SU-DHL-6 (cell line): ENCODE results near the gene WNT11.

Source experiments
- H2AFZ ChIP-seq: fragments of 200-600 bp; sonication (generic); 2 replicates; pipeline ENCODE4 v1.6.1; 2014; ENCODE audit warnings: low read depth, mild to moderate bottlenecking, moderate library complexity, mixed read lengths, antibody characterized with exemption, low read length; ENCODE audit not compliant: severe bottlenecking
- H3F3A ChIP-seq: fragments of 200-600 bp; shearing (Covaris generic); 2 replicates; pipeline ENCODE4 v1.6.0; 2016; ENCODE audit warnings: antibody characterized with exemption, mild to moderate bottlenecking; ENCODE audit not compliant: insufficient read depth
- H3K27ac ChIP-seq: fragments of 200-600 bp; sonication (generic); 2 replicates; pipeline ENCODE4 v1.5.1; 2016; ENCODE audit warnings: low read depth, mild to moderate bottlenecking, low read length, moderate library complexity, mixed read lengths
- H3K27me3 ChIP-seq: fragments of 200-600 bp; sonication (generic), shearing (Covaris generic); 2 replicates; pipeline ENCODE4 v1.6.0; 2014; ENCODE audit warnings: mild to moderate bottlenecking, low read length
- H3K36me3 ChIP-seq: fragments of 200-600 bp; sonication (generic); 2 replicates; pipeline ENCODE4 v1.6.1; 2014; ENCODE audit warnings: mild to moderate bottlenecking, low read length, mixed read lengths
- H3K4me2 ChIP-seq: fragments of 300-600, 200-600 bp; shearing (Covaris generic), sonication (generic); 2 replicates; pipeline ENCODE4 v1.6.0; 2014; ENCODE audit warnings: low read length, low read depth, mild to moderate bottlenecking; ENCODE audit not compliant: poor library complexity, severe bottlenecking
- H3K4me3 ChIP-seq: fragments of 200-600 bp; sonication (generic); 2 replicates; pipeline ENCODE4 v1.5.1; 2014; ENCODE audit warnings: antibody characterized with exemption, low read length, mild to moderate bottlenecking, mixed read lengths; ENCODE audit not compliant: insufficient read depth, poor library complexity, severe bottlenecking
- H3K79me2 ChIP-seq: fragments of 200-600 bp; sonication (generic); 2 replicates; pipeline ENCODE4 v1.6.1; 2014; ENCODE audit warnings: mild to moderate bottlenecking, low read length, moderate library complexity; ENCODE audit not compliant: insufficient read depth
- H3K9ac ChIP-seq: fragments of 200-600 bp; sonication (generic); 2 replicates; pipeline ENCODE4 v1.7.0; 2014; ENCODE audit warnings: mild to moderate bottlenecking, low read length
- H3K9me2 ChIP-seq: fragments of 200-600 bp; sonication (generic); replicated peaks from 2 replicates; pipeline ENCODE4 v1.6.1; 2014; ENCODE audit warnings: low read length; ENCODE audit not compliant: insufficient read depth
- H3K9me3 ChIP-seq: fragments of 200-600 bp; sonication (generic); 2 replicates; pipeline ENCODE4 v1.6.1; 2014; ENCODE audit warnings: low read length, mixed read lengths; ENCODE audit not compliant: insufficient read depth
- H4K20me1 ChIP-seq: fragments of 200-600 bp; sonication (generic); 2 replicates; pipeline ENCODE4 v1.6.1; 2014; ENCODE audit warnings: low read depth, mild to moderate bottlenecking, antibody characterized with exemption, low read length, moderate library complexity, mixed read lengths
- CTCF ChIP-seq: fragments of 200-600 bp; sonication (generic); IDR thresholded peaks from one replicate; pipeline ENCODE4 v1.5.1; 2017; ENCODE audit warnings: antibody characterized with exemption, mild to moderate bottlenecking, low read length, moderate library complexity; ENCODE audit not compliant: insufficient read depth, poor library complexity, severe bottlenecking
- EZH2phosphoT487 ChIP-seq: fragments of 200-600 bp; sonication (generic), shearing (Covaris generic); conservative IDR thresholded peaks from 2 replicates; pipeline ENCODE4 v1.6.1; 2018; ENCODE audit warnings: mild to moderate bottlenecking, antibody characterized with exemption, low read length, moderate library complexity, mixed read lengths

The WNT11 gene

GRCh38 chr11:76151556-76152085 lies 54.7 kb downstream of the WNT11 start:
- Histone ChIP-seq H3K36me3 (no peaks in the 10 kb centered on the region), H3K79me2 (no peaks in the 10 kb centered on the region), H2AFZ (peak overlapping the region; percentile 81), H3K4me2 (peak overlapping the region; percentile 49), H3K27me3 (no peaks in the 10 kb centered on the region), H3K9me2 (no peaks in the 10 kb centered on the region), H4K20me1 (no peaks in the 10 kb centered on the region), H3F3A (no peaks in the 10 kb centered on the region), H3K9ac (peak overlapping the region; percentile 37; the same call in 1 of the 2 replicates), H3K9me3 (no peaks in the 10 kb centered on the region), H3K27ac (no peak overlapping the region), H3K4me3 (no peak overlapping the region)
- TF ChIP-seq CTCF, result no peak
- no peak for TF ChIP-seq EZH2phosphoT487

- Histone ChIP-seq H3K4me2 (no peak overlapping the region), H2AFZ (no peak overlapping the region), H3K9ac (no peak overlapping the region), H3K27ac (no peak overlapping the region), H4K20me1 (no peaks in the 10 kb centered on the region), H3K27me3 (no peaks in the 10 kb centered on the region), H3K9me2 (no peaks in the 10 kb centered on the region), H3F3A (no peaks in the 10 kb centered on the region), H3K4me3 (no peak overlapping the region), H3K36me3 (no peaks in the 10 kb centered on the region), H3K9me3 (no peaks in the 10 kb centered on the region), H3K79me2 (no peaks in the 10 kb centered on the region)
- TF ChIP-seq EZH2phosphoT487 (no peak), CTCF (no peak)
These were observed 56.2 kb downstream of the WNT11 start for GRCh38 chr11:76150141-76150540.

- H3K4me2 ChIP-seq, result no peak overlapping the region
- H3K9me3 ChIP-seq, result no peaks in the 10 kb centered on the region
- no peak overlapping the region for H2AFZ ChIP-seq
- no peaks in the 10 kb centered on the region for H3K9me2 ChIP-seq
- H3K27me3 ChIP-seq, result no peaks in the 10 kb centered on the region
- H3K4me3 ChIP-seq, result no peak overlapping the region
- no peak for TF ChIP-seq EZH2phosphoT487
- TF ChIP-seq CTCF, result no peak
- H3K79me2 ChIP-seq, result no peaks in the 10 kb centered on the region
- H4K20me1 ChIP-seq, result no peaks in the 10 kb centered on the region
- no peak overlapping the region for H3K9ac ChIP-seq
- H3K36me3 ChIP-seq, result no peaks in the 10 kb centered on the region
- no peaks in the 10 kb centered on the region for H3F3A ChIP-seq
- no peak overlapping the region for H3K27ac ChIP-seq
These were observed 56.6 kb downstream of the WNT11 start for GRCh38 chr11:76149713-76150112.
